SU-DHL-6 (cell line): Measurements from ENCODE around the gene FNBP1L.
A peak's percentile ranks its signal among the peaks of the same experiment; 100 is the strongest.

ENCODE experiments used
- H2AFZ ChIP-seq: fragments of 200-600 bp; sonication (generic); 2 replicates; pipeline ENCODE4 v1.6.1; 2014; ENCODE audit warnings: low read depth, mild to moderate bottlenecking, moderate library complexity, mixed read lengths, antibody characterized with exemption, low read length; ENCODE audit not compliant: severe bottlenecking
- H3F3A ChIP-seq: fragments of 200-600 bp; shearing (Covaris generic); 2 replicates; pipeline ENCODE4 v1.6.0; 2016; ENCODE audit warnings: antibody characterized with exemption, mild to moderate bottlenecking; ENCODE audit not compliant: insufficient read depth
- H3K27ac ChIP-seq: fragments of 200-600 bp; sonication (generic); 2 replicates; pipeline ENCODE4 v1.5.1; 2016; ENCODE audit warnings: low read depth, mild to moderate bottlenecking, low read length, moderate library complexity, mixed read lengths
- H3K27me3 ChIP-seq: fragments of 200-600 bp; sonication (generic), shearing (Covaris generic); 2 replicates; pipeline ENCODE4 v1.6.0; 2014; ENCODE audit warnings: mild to moderate bottlenecking, low read length
- H3K36me3 ChIP-seq: fragments of 200-600 bp; sonication (generic); 2 replicates; pipeline ENCODE4 v1.6.1; 2014; ENCODE audit warnings: mild to moderate bottlenecking, low read length, mixed read lengths
- H3K4me2 ChIP-seq: fragments of 300-600, 200-600 bp; shearing (Covaris generic), sonication (generic); 2 replicates; pipeline ENCODE4 v1.6.0; 2014; ENCODE audit warnings: low read length, low read depth, mild to moderate bottlenecking; ENCODE audit not compliant: poor library complexity, severe bottlenecking
- H3K4me3 ChIP-seq: fragments of 200-600 bp; sonication (generic); 2 replicates; pipeline ENCODE4 v1.5.1; 2014; ENCODE audit warnings: antibody characterized with exemption, low read length, mild to moderate bottlenecking, mixed read lengths; ENCODE audit not compliant: insufficient read depth, poor library complexity, severe bottlenecking
- H3K79me2 ChIP-seq: fragments of 200-600 bp; sonication (generic); 2 replicates; pipeline ENCODE4 v1.6.1; 2014; ENCODE audit warnings: mild to moderate bottlenecking, low read length, moderate library complexity; ENCODE audit not compliant: insufficient read depth
- H3K9ac ChIP-seq: fragments of 200-600 bp; sonication (generic); 2 replicates; pipeline ENCODE4 v1.7.0; 2014; ENCODE audit warnings: mild to moderate bottlenecking, low read length
- H3K9me2 ChIP-seq: fragments of 200-600 bp; sonication (generic); replicated peaks from 2 replicates; pipeline ENCODE4 v1.6.1; 2014; ENCODE audit warnings: low read length; ENCODE audit not compliant: insufficient read depth
- H3K9me3 ChIP-seq: fragments of 200-600 bp; sonication (generic); 2 replicates; pipeline ENCODE4 v1.6.1; 2014; ENCODE audit warnings: low read length, mixed read lengths; ENCODE audit not compliant: insufficient read depth
- H4K20me1 ChIP-seq: fragments of 200-600 bp; sonication (generic); 2 replicates; pipeline ENCODE4 v1.6.1; 2014; ENCODE audit warnings: low read depth, mild to moderate bottlenecking, antibody characterized with exemption, low read length, moderate library complexity, mixed read lengths
- EZH2phosphoT487 ChIP-seq: fragments of 200-600 bp; sonication (generic), shearing (Covaris generic); conservative IDR thresholded peaks from 2 replicates; pipeline ENCODE4 v1.6.1; 2018; ENCODE audit warnings: mild to moderate bottlenecking, antibody characterized with exemption, low read length, moderate library complexity, mixed read lengths
- TF ChIP-seq, protein P1 (sequence below): fragments of 200-600 bp; sonication (generic); IDR thresholded peaks from one replicate; pipeline ENCODE4 v1.5.1; 2017; ENCODE audit warnings: antibody characterized with exemption, mild to moderate bottlenecking, low read length, moderate library complexity; ENCODE audit not compliant: insufficient read depth, poor library complexity, severe bottlenecking

The FNBP1L gene

DNA sequence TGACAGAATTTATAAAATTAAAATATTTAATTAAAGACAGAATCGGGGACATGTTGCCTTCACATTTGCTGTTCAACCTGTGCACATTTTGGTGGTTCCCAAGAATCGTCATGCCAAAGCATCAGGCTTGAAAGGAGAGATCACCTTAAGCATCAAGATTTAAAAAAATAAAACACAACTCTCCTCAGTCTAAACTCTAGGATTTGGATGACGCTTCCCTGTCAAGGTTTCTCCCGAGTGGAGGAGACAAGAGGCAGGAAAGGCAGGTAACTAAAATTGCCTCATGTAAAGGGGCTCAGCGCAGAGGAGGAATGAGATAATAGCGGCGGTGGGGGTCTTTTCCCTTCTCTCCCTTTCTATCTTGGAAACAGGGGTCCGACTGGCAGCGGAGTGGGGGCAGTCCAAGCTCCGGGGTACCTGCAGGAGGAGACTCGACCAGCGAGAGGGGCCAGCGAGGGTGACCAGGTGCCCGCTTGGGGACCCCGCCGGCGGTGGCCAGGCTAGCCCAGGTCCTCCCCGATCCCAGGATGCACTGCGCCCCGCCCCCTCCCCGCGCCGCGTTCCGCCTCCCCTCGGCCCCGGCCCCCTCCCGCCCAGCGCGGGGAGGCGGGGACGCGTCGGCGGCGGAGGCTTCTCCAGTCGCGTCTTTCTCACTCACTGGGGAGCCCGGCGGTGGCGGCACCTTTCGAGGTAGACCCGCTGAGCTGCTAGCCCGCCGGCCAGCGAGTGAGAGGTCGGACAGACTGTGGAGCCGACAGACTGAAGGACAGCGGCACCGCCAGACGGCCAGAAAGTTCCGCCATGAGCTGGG lies at the start of gene FNBP1L:
TSS of gene FNBP1L (plus strand) at position 638 of the 811 bp plus-strand sequence. CDS start at position 802, 164 bp downstream.
- TF ChIP-seq, protein P1, sequence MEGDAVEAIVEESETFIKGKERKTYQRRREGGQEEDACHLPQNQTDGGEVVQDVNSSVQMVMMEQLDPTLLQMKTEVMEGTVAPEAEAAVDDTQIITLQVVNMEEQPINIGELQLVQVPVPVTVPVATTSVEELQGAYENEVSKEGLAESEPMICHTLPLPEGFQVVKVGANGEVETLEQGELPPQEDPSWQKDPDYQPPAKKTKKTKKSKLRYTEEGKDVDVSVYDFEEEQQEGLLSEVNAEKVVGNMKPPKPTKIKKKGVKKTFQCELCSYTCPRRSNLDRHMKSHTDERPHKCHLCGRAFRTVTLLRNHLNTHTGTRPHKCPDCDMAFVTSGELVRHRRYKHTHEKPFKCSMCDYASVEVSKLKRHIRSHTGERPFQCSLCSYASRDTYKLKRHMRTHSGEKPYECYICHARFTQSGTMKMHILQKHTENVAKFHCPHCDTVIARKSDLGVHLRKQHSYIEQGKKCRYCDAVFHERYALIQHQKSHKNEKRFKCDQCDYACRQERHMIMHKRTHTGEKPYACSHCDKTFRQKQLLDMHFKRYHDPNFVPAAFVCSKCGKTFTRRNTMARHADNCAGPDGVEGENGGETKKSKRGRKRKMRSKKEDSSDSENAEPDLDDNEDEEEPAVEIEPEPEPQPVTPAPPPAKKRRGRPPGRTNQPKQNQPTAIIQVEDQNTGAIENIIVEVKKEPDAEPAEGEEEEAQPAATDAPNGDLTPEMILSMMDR: no peak
- TF ChIP-seq EZH2phosphoT487: no peak
- no peak within 1 kb of the TSS for H3K27ac ChIP-seq
- peak within 1 kb of the TSS; percentile 89 for H3K4me3 ChIP-seq
- peak within 1 kb of the TSS; percentile 73 for H3K9ac ChIP-seq
- H2AFZ ChIP-seq: peak within 1 kb of the TSS; percentile 99
- H3K4me2 ChIP-seq: peak within 1 kb of the TSS; percentile 85
- no peaks in the 10 kb centered on the region for H3K9me3 ChIP-seq
- H3K79me2 ChIP-seq: no peaks in the 10 kb centered on the region
- H4K20me1 ChIP-seq: no peaks in the 10 kb centered on the region
- H3K9me2 ChIP-seq: no peaks in the 10 kb centered on the region
- H3K36me3 ChIP-seq: no peaks in the 10 kb centered on the region
- H3F3A ChIP-seq: peaks cover 11% of the 10 kb centered on the region
- no peaks in the 10 kb centered on the region for H3K27me3 ChIP-seq

DNA sequence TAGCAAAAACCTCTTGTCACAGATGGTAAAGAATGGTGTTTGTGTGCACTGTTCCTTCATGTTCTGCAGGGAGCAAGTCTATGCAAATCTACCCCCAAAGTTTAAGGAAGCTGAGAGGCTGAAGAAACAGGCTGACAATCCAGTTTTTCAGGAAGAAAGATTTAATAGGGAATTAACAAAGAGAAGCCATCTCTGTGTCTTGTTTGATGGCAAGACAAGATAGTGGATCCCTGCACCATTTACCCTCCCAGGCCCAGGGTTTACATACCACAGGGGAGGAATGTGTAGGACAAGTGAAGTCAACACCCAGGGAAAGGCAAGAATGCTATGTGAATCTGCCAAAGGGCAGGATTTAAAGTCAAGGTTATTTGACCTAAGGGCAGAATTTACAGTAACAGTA lies 48.1 kb upstream of the FNBP1L start:
- Histone ChIP-seq H3K9me2 (no peaks in the 10 kb centered on the region), H3F3A (no peaks in the 10 kb centered on the region), H3K4me2 (no peak overlapping the region), H3K36me3 (no peaks in the 10 kb centered on the region), H3K27me3 (no peaks in the 10 kb centered on the region), H3K79me2 (no peaks in the 10 kb centered on the region), H3K9me3 (no peaks in the 10 kb centered on the region), H3K9ac (no peak overlapping the region), H4K20me1 (no peaks in the 10 kb centered on the region), H2AFZ (no peak overlapping the region), H3K27ac (no peak overlapping the region), H3K4me3 (no peak overlapping the region)
- TF ChIP-seq, protein P1: no peak
- TF ChIP-seq EZH2phosphoT487: no peak

DNA sequence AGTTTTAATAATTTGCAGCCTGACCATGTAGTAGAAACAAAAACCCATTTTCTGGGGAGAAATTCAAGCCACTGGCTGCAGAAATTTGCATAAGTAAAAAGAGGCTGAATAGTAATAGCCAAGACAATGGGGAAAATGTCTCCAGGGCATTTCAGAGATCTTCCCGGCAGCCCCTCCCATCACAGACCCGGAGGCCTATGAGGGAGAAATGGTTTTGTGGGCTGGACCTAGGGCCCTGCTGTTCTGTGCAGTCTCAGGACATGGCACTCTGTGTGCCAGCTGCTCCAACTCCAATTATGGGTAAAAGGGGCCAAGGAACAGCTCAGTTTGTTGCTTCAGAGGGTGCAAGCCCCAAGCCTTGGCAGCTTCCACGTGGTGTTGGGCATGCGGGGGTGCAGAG lies 39.7 kb upstream of the FNBP1L start:
- H3K9ac ChIP-seq: no peak overlapping the region
- no peak overlapping the region for H2AFZ ChIP-seq
- no peaks in the 10 kb centered on the region for H3F3A ChIP-seq
- no peak overlapping the region for H3K4me3 ChIP-seq
- H3K9me3 ChIP-seq: no peaks in the 10 kb centered on the region
- H4K20me1 ChIP-seq: no peaks in the 10 kb centered on the region
- H3K27me3 ChIP-seq: no peaks in the 10 kb centered on the region
- TF ChIP-seq EZH2phosphoT487: no peak
- TF ChIP-seq, protein P1: no peak
- no peaks in the 10 kb centered on the region for H3K9me2 ChIP-seq
- no peak overlapping the region for H3K27ac ChIP-seq
- H3K79me2 ChIP-seq: no peaks in the 10 kb centered on the region
- H3K36me3 ChIP-seq: no peaks in the 10 kb centered on the region
- H3K4me2 ChIP-seq: no peak overlapping the region
